ENCODE results near the gene NIN. TPM values are rescaled to one million over a fixed set of nuclear protein-coding genes. Genes with fewer than 3 reads are reported as not detected.

NIN gene
- total RNA-seq, 4 donors from 2014 or later: 24.1 to 35.7 (median 30.7) TPM

DNA sequence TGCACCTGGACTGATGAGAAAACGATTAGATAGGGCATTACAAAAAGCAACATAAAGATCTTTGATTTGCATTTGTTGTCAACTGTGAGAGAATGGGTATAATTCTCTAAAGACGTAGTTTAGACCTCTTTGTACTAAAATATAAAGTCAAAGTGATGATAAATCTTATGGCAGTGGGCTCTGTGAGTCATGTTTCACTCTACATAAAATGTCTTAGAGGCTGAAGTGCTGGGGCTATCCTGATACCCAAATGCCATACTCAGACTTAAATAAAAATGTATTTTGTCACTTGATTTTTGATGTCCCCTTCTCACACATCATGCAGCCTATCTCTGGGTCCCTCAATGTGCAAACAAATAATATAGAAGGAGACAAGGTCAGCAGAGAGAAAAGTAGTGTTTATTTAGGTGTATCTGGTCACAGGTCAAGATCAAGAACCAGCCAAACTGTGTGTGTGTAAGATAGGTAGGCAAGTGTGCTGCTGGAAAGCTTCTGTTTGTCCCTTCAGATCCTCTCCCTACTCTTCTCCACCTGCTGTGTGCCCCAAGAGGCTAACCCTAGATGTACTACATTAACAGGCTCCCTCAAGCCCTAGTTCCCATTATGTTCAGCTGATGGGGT lies 7.0 kb upstream of the NIN start:
- no peak overlapping the region for H3K27ac ChIP-seq
- no peaks in the 10 kb centered on the region for H3K36me3 ChIP-seq
- no peaks in the 10 kb centered on the region for H3K27me3 ChIP-seq
- H3K4me3 ChIP-seq: no peak overlapping the region
- H3K4me1 ChIP-seq: no peaks in the 10 kb centered on the region
- no peak for DNase-seq (ENCODE audit: low spot score in 2 of 2)
- TF ChIP-seq EP300 (IDR thresholded peaks at IDR 0.05) (no peak), POLR2A (IDR thresholded peaks at IDR 0.05) (no peak)
- TF ChIP-seq, protein P1, sequence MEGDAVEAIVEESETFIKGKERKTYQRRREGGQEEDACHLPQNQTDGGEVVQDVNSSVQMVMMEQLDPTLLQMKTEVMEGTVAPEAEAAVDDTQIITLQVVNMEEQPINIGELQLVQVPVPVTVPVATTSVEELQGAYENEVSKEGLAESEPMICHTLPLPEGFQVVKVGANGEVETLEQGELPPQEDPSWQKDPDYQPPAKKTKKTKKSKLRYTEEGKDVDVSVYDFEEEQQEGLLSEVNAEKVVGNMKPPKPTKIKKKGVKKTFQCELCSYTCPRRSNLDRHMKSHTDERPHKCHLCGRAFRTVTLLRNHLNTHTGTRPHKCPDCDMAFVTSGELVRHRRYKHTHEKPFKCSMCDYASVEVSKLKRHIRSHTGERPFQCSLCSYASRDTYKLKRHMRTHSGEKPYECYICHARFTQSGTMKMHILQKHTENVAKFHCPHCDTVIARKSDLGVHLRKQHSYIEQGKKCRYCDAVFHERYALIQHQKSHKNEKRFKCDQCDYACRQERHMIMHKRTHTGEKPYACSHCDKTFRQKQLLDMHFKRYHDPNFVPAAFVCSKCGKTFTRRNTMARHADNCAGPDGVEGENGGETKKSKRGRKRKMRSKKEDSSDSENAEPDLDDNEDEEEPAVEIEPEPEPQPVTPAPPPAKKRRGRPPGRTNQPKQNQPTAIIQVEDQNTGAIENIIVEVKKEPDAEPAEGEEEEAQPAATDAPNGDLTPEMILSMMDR (IDR thresholded peaks at IDR 0.05): no peak
- WGBS, 2 donors: 84 to 88% methylated on average over 2 of the region's 2 CpGs
- no peaks in the 10 kb centered on the region for H3K9me3 ChIP-seq

DNA sequence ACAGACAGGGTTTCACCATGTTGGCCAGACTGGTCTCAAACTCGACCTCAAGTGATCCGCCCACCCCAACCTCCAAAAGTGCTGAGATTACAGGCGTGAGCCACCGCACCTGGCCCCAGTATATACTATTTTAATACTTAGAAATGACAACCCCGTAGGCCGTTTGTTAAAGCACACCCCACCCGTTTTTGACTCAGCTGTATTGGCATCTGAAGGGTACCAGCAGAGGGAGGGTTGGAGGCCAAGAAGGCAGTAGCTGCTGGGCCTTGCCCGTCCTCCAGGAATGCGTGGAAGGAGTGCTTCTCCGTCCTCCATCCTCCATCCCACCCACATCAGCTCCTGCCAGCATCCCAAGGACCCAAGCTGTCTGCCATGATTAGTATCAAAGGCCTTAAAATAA lies 6.3 kb upstream of the NIN start:
- WGBS, 2 donors: 87 to 94% methylated on average over 10 of the region's 10 CpGs

DNA sequence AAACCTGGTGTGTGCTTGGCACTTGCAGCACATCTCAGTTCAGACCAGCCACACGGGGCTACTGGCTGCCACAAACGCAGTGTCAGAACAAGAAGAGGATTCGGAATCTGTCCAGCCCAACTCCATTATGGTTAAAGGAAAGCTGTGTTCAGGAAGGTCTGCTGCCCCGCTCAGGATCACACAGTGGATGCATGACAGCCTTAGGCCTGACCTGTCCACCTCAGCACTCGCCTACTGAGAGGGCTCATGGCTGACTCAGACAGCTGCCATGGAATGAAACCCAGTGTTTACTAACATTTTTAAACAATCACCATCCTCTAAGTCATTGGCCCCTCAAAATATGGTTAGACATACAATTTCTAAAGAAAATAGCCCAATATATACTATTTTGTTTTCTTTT lies 5.6 kb upstream of the NIN start:
- Histone ChIP-seq H3K9me3 (no peaks in the 10 kb centered on the region), H3K27me3 (no peaks in the 10 kb centered on the region), H3K4me1 (peaks cover 0 to 7% (median 0%) of the 10 kb centered on the region in 4 donors), H3K36me3 (no peaks in the 10 kb centered on the region), H3K4me3 (no peak overlapping the region), H3K27ac (no peak overlapping the region)
- TF ChIP-seq EP300 (IDR thresholded peaks at IDR 0.05) (no peak), POLR2A (IDR thresholded peaks at IDR 0.05) (no peak)
- TF ChIP-seq, protein P1 (IDR thresholded peaks at IDR 0.05): no peak
- DNase-seq (ENCODE audit: low spot score in 2 of 2): no peak
- 92 to 94% methylated on average over 5 of the region's 5 CpGs for WGBS, 2 donors

More for the DNA sequence above, 6.3 kb upstream of the NIN start:
- no peaks in the 10 kb centered on the region for H3K36me3 ChIP-seq
- no peak overlapping the region for H3K27ac ChIP-seq
- no peak for DNase-seq (ENCODE audit: low spot score in 2 of 2)
- TF ChIP-seq POLR2A (IDR thresholded peaks at IDR 0.05): no peak
- TF ChIP-seq EP300 (IDR thresholded peaks at IDR 0.05): no peak
- TF ChIP-seq, protein P1 (IDR thresholded peaks at IDR 0.05): no peak
- no peak overlapping the region for H3K4me3 ChIP-seq
- H3K9me3 ChIP-seq: no peaks in the 10 kb centered on the region
- no peaks in the 10 kb centered on the region for H3K27me3 ChIP-seq
- H3K4me1 ChIP-seq: no peaks in the 10 kb centered on the region

DNA sequence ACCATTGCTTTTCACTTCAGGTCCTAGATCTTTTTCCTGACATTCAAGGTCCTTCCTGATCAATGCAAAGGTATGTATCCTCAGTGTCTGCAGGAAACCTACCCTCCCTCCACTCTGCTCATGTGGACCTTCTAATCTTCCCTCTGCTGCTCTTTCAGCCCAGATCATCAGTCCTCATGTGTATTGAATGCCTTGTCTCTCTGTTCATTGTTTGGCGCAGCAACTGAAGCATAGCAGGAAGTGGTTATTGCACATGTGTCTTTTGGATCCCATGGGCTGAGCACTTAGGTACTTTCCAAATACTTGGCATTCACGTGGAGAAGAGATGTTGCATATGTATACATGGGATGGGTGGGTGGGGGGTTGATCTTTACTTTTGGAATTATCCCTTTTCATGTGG lies 4.3 kb upstream of the NIN start:
- Histone ChIP-seq H3K4me3 (no peak overlapping the region), H3K36me3 (no peaks in the 10 kb centered on the region), H3K27me3 (no peaks in the 10 kb centered on the region), H3K4me1 (peaks cover 0 to 8% (median 2%) of the 10 kb centered on the region in 4 donors), H3K27ac (no peak overlapping the region), H3K9me3 (no peaks in the 10 kb centered on the region)
- no peak for TF ChIP-seq POLR2A (IDR thresholded peaks at IDR 0.05)
- TF ChIP-seq, protein P1 (IDR thresholded peaks at IDR 0.05): no peak
- no peak for TF ChIP-seq EP300 (IDR thresholded peaks at IDR 0.05)
- WGBS, 2 donors: 23 to 34% methylated on average over 2 of the region's 2 CpGs
- DNase-seq (ENCODE audit: low spot score in 2 of 2): no peak

DNA sequence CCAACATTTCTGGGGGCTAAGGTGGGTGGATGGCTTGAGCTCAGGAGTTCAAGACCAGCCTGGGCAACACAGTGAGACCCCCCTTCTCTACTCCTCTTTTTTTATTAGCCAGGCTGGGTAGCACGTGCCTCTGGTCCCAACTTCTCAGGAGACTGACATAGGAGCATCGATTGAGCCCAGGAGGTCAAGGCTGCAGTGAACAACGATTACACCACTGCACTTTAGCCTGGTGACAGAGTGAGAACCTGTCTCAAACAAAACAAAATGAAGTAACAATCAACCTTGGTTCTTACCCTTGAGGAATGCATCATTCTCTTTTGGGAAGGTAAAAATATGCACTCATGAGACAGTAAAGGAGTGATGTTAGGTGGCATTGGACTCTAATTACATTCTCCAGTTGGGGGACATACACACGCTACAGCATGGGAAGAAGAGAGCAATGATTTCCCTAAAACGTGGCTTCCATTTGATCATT lies 3.9 kb upstream of the NIN start:
- Histone ChIP-seq H3K27me3 (no peaks in the 10 kb centered on the region), H3K27ac (no peak overlapping the region), H3K4me3 (no peak overlapping the region), H3K9me3 (no peaks in the 10 kb centered on the region), H3K4me1 (peaks cover 0 to 9% (median 2%) of the 10 kb centered on the region in 4 donors), H3K36me3 (no peaks in the 10 kb centered on the region)
- WGBS, 2 donors: 86 to 87% methylated on average over 5 of the region's 5 CpGs
- TF ChIP-seq, protein P1 (IDR thresholded peaks at IDR 0.05): no peak
- TF ChIP-seq EP300 (IDR thresholded peaks at IDR 0.05): no peak
- TF ChIP-seq POLR2A (IDR thresholded peaks at IDR 0.05): no peak
- DNase-seq (ENCODE audit: low spot score in 2 of 2): no peak
